Vagina (tissue), 2 donors: ENCODE results near the gene SYT13.

Experiments used
- POLR2AphosphoS5 ChIP-seq, 2 donors: sonication (generic); formaldehyde crosslinking; IDR thresholded peaks; one replicate each; pipeline ENCODE4 v1.9.0; 2017; ENCODE audit warnings: antibody characterized with exemption in 2 of 2, mild to moderate bottlenecking in 2 of 2, low read depth in 1 of 2; ENCODE audit not compliant: insufficient read depth in 1 of 2
- TF ChIP-seq, protein P1 (sequence below), 3 experiments: fragments of 450-650 bp in 2 of 3; fragments of 200-600 bp in 1 of 3; sonication (generic) in 1 of 3; IDR thresholded peaks; one replicate each; pipeline ENCODE4 v1.5.1; 2017 to 2019; ENCODE audit warnings: antibody characterized with exemption in 3 of 3, mild to moderate bottlenecking in 2 of 3, moderate library complexity in 2 of 3

DNA sequence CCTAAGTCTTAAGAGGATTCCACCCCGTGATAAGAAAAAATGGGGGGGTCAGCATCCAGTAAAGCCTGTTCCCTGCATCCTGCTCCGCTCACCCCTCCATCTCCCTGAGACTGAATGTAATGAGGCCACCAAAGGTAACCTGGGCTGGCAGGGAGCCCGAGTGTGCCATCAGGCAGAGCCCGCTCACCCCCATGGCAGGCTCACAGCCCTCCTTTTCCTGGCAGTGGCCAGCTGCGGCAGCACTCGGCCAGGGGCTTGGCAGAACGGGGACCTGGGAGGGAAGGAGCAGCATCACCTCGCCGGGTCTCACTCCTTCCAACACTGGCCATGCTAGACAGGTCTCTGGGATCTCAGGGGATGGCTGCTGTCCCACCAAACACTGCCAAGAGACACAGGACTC lies 75.3 kb downstream of the SYT13 start:
- no peak for TF ChIP-seq POLR2AphosphoS5 (IDR thresholded peaks at IDR 0.05; ENCODE audit: insufficient read depth in 1 of 2, low read depth in 1 of 2)
- TF ChIP-seq, protein P1, sequence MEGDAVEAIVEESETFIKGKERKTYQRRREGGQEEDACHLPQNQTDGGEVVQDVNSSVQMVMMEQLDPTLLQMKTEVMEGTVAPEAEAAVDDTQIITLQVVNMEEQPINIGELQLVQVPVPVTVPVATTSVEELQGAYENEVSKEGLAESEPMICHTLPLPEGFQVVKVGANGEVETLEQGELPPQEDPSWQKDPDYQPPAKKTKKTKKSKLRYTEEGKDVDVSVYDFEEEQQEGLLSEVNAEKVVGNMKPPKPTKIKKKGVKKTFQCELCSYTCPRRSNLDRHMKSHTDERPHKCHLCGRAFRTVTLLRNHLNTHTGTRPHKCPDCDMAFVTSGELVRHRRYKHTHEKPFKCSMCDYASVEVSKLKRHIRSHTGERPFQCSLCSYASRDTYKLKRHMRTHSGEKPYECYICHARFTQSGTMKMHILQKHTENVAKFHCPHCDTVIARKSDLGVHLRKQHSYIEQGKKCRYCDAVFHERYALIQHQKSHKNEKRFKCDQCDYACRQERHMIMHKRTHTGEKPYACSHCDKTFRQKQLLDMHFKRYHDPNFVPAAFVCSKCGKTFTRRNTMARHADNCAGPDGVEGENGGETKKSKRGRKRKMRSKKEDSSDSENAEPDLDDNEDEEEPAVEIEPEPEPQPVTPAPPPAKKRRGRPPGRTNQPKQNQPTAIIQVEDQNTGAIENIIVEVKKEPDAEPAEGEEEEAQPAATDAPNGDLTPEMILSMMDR (IDR thresholded peaks at IDR 0.05), result no peak
